ENCODE measurements around the gene CTNNA3.

The CTNNA3 gene

DNA sequence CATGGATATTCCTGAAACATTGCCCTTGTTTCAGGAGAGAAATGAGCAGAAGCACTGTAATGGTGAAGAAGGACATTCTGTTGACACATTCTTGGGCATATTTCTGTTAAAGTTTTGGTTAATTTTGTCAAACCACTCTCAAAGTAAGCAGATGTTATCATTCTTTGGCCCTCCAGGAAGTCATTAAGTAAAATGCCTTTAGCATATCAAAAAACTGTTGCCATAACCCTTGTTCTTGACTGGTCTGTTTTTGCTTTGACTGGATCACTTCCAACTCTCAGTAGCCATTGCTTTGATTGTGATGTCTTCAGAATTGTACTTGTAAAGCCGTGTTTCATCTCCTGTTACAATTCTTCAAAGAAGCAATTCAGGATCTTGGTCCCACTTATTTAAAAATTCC is 1174.5 kb downstream of the CTNNA3 start:
- H3K36me3 ChIP-seq (replicated peaks), result no peaks in the 10 kb centered on the region
- no peaks in the 10 kb centered on the region for H3K4me1 ChIP-seq
- no peaks in the 10 kb centered on the region for H3K9me3 ChIP-seq
- no peak overlapping the region for H3K4me3 ChIP-seq
- in situ Hi-C loops (cut with MboI; ENCODE audit: low sequenced_read_pairs), result no loop called here
- H3K27me3 ChIP-seq (ENCODE audit: low read depth), result no peaks in the 10 kb centered on the region
- no peak for DNase-seq (ENCODE audit: low spot score in 2 of 2)

DNA sequence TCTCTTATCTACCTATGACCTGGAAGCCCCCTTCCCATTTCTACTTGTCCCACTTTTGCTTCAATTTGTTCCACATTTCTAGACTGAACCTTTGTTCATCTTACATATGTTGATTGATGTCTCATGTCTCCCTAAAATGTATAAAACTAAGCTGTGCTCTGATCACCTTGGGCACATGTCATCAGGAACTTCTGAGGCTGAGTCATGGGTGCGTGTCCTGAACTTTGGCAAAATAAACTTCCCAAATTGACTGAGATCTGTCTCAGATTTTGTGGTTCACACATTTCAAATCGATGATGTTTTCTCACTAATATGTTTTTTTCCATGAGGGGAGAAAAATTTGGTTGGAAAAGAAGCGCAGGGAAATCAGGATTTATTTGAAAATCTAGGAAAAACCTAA is 1176.4 kb downstream of the CTNNA3 start:
- Histone ChIP-seq H3K4me3 (no peak overlapping the region), H3K36me3 (replicated peaks) (no peaks in the 10 kb centered on the region), H3K4me1 (no peaks in the 10 kb centered on the region), H3K9me3 (no peaks in the 10 kb centered on the region), H3K27me3 (ENCODE audit: low read depth) (no peaks in the 10 kb centered on the region)
- no peak for DNase-seq (ENCODE audit: low spot score in 2 of 2)
- in situ Hi-C loops (cut with MboI; ENCODE audit: low sequenced_read_pairs), result no loop called here

DNA sequence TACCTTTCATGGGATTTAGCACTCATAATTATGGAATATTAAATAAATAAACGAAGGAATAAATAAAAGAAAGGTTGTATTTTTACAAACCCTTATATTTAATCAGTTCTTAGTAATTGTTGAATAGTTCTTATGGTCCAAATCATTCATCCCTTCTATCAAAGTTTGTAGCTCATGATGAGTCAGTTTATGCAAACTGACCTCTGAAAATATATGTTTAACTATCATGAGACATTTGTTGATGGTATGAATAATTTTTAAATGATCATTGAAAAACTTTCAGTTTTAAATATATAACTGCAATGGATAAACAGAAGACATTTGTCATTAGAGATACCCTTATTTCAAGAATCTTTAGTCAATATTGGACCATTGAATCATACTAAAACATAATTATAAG is 1181.3 kb downstream of the CTNNA3 start:
- DNase-seq (ENCODE audit: low spot score in 2 of 2), result no peak
- Histone ChIP-seq H3K36me3 (replicated peaks) (no peaks in the 10 kb centered on the region), H3K27me3 (ENCODE audit: low read depth) (no peaks in the 10 kb centered on the region), H3K9me3 (no peaks in the 10 kb centered on the region), H3K4me3 (no peak overlapping the region), H3K4me1 (no peaks in the 10 kb centered on the region)
- in situ Hi-C loops (cut with MboI; ENCODE audit: low sequenced_read_pairs), result no loop called here

DNA sequence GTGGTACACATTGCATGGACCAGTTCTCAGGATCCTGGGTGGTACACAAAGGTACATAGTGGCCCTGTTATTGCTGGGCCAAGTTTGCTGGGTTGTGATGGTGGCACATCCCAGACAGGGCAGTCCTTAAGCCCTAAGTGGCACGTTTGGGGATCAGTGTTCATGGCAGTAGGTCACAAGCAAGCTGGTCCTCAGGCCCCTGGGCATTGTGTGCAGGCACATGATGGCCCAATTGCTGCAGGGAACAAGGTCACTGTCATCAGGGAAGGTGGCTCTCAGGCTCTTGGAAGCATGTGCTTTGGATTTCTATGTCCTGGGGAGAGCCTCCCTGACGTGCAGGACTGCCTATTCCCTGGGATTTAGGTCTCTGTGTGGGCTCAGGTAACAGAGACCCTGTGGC is 1182.5 kb downstream of the CTNNA3 start:
- no peak for DNase-seq (ENCODE audit: low spot score in 2 of 2)
- in situ Hi-C loops (cut with MboI; ENCODE audit: low sequenced_read_pairs), result no loop called here
- Histone ChIP-seq H3K36me3 (replicated peaks) (no peaks in the 10 kb centered on the region), H3K9me3 (no peaks in the 10 kb centered on the region), H3K27me3 (ENCODE audit: low read depth) (no peaks in the 10 kb centered on the region), H3K4me1 (no peaks in the 10 kb centered on the region), H3K4me3 (no peak overlapping the region)

DNA sequence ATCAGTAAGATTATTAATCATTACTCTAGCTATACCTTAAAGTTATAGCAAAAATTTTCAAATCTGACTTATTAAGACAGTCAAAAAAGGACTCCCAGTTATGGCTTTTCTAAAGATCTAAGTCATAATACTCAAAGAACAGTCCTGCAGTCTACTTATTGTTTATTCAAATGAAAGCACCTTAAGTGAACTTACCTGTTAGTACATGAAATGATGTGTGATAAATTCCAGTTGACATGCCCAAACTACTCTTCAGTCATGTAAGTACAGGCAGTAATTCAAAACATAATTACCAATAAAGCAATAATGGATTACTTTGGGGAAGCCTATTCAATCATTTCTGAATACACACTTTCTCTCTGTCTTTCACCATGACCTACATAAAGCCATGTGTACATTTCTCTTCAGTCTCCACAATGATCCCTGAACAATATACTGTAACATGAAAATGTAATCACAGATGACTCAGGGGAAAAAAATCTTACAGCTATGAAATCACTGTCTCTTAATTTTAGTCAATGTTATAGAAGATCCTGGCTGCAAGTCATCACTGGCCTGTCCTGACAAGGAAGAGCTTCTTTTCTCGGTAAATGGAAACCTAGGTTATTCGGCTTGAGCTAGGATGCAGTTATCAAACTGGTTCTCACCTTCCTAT is 1190.9 kb downstream of the CTNNA3 start:
- H3K9me3 ChIP-seq, result no peaks in the 10 kb centered on the region
- no peaks in the 10 kb centered on the region for H3K36me3 ChIP-seq (replicated peaks)
- no peaks in the 10 kb centered on the region for H3K27me3 ChIP-seq (ENCODE audit: low read depth)
- no peaks in the 10 kb centered on the region for H3K4me1 ChIP-seq
- H3K4me3 ChIP-seq, result no peak overlapping the region
- no peak for DNase-seq (ENCODE audit: low spot score in 2 of 2)
- in situ Hi-C loops (cut with MboI; ENCODE audit: low sequenced_read_pairs), result no loop called here

DNA sequence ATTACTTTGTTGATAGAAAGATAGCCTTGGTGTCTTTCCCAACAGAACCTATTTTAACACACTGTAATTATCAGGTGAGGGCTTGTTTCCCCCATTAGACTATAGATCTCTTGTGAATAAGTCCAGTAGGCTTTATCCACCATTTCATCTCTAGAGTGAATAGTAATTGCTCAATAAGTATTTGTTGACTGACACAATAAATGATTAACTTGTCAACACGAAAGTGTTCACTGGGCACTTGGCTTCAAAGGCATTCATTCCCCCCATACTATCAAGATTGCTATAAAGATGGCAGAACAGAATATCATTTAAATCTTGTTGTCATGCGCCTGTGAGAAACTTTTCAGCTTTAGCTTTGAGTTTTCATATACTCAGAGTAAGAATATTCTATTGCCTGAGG is 1194.6 kb downstream of the CTNNA3 start:
- in situ Hi-C loops (cut with MboI; ENCODE audit: low sequenced_read_pairs), result no loop called here
- H3K27me3 ChIP-seq (ENCODE audit: low read depth), result no peaks in the 10 kb centered on the region
- DNase-seq (ENCODE audit: low spot score in 2 of 2), result no peak
- no peaks in the 10 kb centered on the region for H3K36me3 ChIP-seq (replicated peaks)
- H3K4me1 ChIP-seq, result no peaks in the 10 kb centered on the region
- H3K9me3 ChIP-seq, result no peaks in the 10 kb centered on the region
- no peak overlapping the region for H3K4me3 ChIP-seq

DNA sequence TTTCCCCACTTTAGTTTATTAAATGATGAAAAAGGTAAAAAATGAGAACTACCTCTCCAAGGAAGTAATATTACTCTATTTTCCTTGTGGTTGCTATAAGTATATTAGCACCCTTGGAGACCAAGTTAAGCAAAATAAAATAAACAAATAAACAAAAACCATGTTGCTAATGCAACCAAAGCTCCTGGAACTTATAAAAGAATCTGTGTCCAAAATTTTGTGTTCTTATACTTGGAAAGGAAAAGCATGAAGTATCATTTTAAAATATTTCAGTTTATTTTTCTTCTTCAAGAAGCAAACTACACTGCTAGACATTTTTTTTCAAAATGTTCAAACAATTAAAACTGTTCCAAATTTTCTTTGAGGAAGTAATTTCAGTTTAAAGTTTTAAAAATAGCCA is 1212.0 kb downstream of the CTNNA3 start:
- no peak for DNase-seq (ENCODE audit: low spot score in 2 of 2)
- no peak overlapping the region for H3K4me3 ChIP-seq
- in situ Hi-C loops (cut with MboI; ENCODE audit: low sequenced_read_pairs), result no loop called here
- H3K27me3 ChIP-seq (ENCODE audit: low read depth), result no peaks in the 10 kb centered on the region
- H3K9me3 ChIP-seq, result no peaks in the 10 kb centered on the region
- H3K4me1 ChIP-seq, result no peaks in the 10 kb centered on the region
- H3K36me3 ChIP-seq (replicated peaks), result no peaks in the 10 kb centered on the region

DNA sequence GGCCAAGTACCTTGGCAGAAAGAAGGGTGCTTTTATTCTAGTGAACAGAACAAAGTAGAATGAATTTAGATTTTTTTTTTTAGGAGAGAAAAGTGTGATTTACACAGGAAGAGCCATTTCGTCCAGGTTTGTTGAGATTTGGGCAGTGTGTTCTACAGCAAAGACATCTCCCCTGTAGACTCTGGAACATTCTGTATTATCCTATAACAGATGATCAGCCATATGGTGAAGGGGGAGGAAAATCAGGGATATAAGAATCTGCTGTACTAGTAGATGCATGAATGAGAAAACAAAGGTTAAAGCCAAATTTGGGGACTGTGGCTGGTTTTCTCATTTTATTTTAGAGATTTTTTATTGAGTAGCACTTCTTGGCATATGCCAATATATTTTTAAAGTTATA is 1223.8 kb downstream of the CTNNA3 start:
- no peaks in the 10 kb centered on the region for H3K36me3 ChIP-seq (replicated peaks)
- no peak overlapping the region for H3K4me3 ChIP-seq
- in situ Hi-C loops (cut with MboI; ENCODE audit: low sequenced_read_pairs), result no loop called here
- no peaks in the 10 kb centered on the region for H3K27me3 ChIP-seq (ENCODE audit: low read depth)
- H3K4me1 ChIP-seq, result no peaks in the 10 kb centered on the region
- H3K9me3 ChIP-seq, result no peaks in the 10 kb centered on the region
- DNase-seq (ENCODE audit: low spot score in 2 of 2), result no peak

DNA sequence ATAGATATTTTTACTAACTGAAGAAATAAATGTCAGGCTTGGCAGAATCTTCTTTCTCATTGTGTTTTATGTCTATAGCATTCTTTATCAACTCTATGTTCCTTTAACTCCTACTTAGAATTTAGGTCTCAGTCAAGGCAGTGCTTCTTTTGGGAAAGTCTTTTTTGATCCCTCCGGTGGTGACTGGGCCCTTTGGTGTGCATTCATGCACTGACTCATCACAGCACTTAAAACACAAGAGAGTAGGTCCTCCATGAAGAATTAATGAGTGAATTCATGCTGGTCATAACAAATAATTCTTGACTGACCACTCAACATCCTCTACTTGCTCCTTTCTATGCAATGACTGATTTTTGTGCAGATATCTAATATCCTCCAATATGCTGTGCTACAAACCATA is 1229.0 kb downstream of the CTNNA3 start:
- Histone ChIP-seq H3K27me3 (ENCODE audit: low read depth) (no peaks in the 10 kb centered on the region), H3K9me3 (no peaks in the 10 kb centered on the region), H3K36me3 (replicated peaks) (no peaks in the 10 kb centered on the region), H3K4me3 (no peak overlapping the region), H3K4me1 (no peaks in the 10 kb centered on the region)
- no peak for DNase-seq (ENCODE audit: low spot score in 2 of 2)
- in situ Hi-C loops (cut with MboI; ENCODE audit: low sequenced_read_pairs), result no loop called here

DNA sequence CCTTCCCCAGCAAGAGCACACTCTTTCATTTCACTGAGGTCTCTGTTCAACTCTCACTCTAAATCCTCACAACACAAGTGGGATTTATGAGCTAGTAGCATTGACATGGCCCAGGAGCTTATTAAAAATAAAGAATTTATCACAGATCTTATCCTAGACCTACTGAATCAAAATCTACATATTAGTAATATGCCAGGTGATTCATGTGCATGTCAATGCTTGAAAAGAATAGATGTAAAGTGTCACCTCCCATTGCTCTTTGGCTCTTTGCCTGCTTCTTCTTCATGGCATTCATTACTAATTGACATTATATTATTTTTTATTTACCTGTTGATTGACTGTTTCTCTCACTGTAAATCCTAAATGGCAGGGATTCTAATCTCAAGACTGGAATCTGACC is 1229.4 kb downstream of the CTNNA3 start:
- Histone ChIP-seq H3K9me3 (no peaks in the 10 kb centered on the region), H3K27me3 (ENCODE audit: low read depth) (no peaks in the 10 kb centered on the region), H3K4me1 (no peaks in the 10 kb centered on the region), H3K4me3 (no peak overlapping the region), H3K36me3 (replicated peaks) (no peaks in the 10 kb centered on the region)
- in situ Hi-C loops (cut with MboI; ENCODE audit: low sequenced_read_pairs), result no loop called here
- DNase-seq (ENCODE audit: low spot score in 2 of 2), result no peak

DNA sequence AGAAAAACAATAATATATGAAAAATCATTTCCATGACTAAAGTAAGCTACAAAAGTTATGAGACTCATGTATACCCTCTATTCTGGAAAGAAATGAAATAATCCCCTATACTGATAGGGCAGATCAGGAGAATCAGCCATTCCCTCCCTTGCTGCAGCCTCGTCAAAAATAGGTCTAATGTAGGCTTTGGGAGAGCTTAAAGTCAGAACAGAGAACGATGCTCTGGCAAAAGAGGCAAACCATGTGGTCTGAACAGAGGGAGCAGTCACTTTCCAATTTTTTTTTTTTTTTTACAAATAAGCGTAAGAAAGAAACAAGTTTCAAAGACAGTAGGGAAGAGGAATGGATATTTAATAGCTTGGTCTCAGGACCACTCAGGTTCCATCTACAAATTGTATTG is 1232.4 kb downstream of the CTNNA3 start:
- H3K36me3 ChIP-seq (replicated peaks), result no peaks in the 10 kb centered on the region
- H3K4me1 ChIP-seq, result no peaks in the 10 kb centered on the region
- no peak overlapping the region for H3K4me3 ChIP-seq
- H3K27me3 ChIP-seq (ENCODE audit: low read depth), result no peaks in the 10 kb centered on the region
- H3K9me3 ChIP-seq, result no peaks in the 10 kb centered on the region
- no peak for DNase-seq (ENCODE audit: low spot score in 2 of 2)
- in situ Hi-C loops (cut with MboI; ENCODE audit: low sequenced_read_pairs), result no loop called here

DNA sequence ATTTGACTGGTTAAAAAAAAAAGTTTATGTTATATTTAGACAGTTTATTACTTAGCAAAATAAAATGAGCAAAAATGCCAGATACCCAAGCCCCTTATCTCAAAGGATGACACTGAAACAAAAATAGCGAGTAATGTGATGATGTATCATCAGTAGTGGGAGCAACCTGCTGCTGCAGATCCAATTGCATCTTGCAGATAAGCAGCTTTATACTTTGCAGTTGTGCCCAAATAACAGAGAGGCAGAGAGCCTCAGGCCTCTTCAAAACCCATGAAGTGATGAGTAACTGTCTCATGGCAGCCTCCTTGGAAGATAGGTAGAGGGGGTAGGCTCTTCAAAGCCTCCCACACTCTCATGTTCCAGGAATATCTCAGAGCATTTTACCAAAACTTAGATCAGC is 1238.4 kb downstream of the CTNNA3 start:
- H3K9me3 ChIP-seq, result no peaks in the 10 kb centered on the region; the same call in 1 of the 2 replicates
- H3K27me3 ChIP-seq (ENCODE audit: low read depth), result no peaks in the 10 kb centered on the region
- no peak overlapping the region for H3K4me3 ChIP-seq
- peaks cover 5% of the 10 kb centered on the region; the same call in 1 of the 2 replicates for H3K4me1 ChIP-seq
- no peak for DNase-seq (ENCODE audit: low spot score in 2 of 2)
- in situ Hi-C loops (cut with MboI; ENCODE audit: low sequenced_read_pairs), result no loop called here
- H3K36me3 ChIP-seq (replicated peaks), result no peaks in the 10 kb centered on the region

DNA sequence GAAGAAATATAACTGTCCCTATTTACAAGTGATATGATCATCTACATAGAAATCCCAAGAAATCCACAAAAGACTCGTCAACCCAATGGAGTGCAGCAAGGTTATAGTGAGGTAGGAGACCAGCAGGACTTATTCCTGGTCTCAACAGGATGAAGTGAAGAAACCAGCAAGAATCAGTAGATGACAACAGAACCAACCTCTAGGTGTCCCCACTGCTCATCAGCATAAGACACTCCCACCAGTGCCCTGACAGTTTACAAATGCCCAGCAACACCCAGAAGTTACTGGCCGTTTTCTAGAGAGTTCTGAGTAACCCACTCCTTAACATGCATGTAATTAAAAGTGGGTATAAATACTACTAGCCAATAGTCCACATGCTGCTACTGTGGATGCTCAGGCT is 1240.7 kb downstream of the CTNNA3 start:
- H3K27me3 ChIP-seq (ENCODE audit: low read depth), result no peaks in the 10 kb centered on the region
- H3K4me1 ChIP-seq, result peaks cover 5% of the 10 kb centered on the region; the same call in 1 of the 2 replicates
- H3K4me3 ChIP-seq, result no peak overlapping the region
- in situ Hi-C loops (cut with MboI; ENCODE audit: low sequenced_read_pairs), result no loop called here
- H3K9me3 ChIP-seq, result no peaks in the 10 kb centered on the region; the same call in 1 of the 2 replicates
- peak in 1 of 2 experiments; percentile 22 for DNase-seq (ENCODE audit: low spot score in 2 of 2)
- H3K36me3 ChIP-seq (replicated peaks), result no peaks in the 10 kb centered on the region

DNA sequence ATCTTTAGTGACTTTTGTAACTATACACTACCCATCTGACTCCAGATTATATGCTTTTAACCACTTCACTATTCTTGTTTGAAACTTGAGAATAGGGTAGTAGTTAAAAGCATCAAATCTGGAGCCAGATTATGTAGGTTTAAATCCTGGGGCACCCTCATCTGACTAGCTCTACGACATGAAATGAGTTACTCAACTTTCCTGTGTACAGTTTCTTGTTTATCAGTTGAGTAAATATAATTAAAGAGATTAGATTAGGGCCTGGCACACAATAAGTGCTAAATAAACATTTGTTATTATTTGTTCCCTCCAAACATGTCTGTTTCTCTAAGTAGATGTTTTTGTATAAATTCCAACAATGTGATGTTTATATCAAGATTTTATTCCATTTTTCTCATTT is 1255.4 kb downstream of the CTNNA3 start:
- DNase-seq (ENCODE audit: low spot score in 2 of 2), result no peak
- in situ Hi-C loops (cut with MboI; ENCODE audit: low sequenced_read_pairs), result no loop called here
- Histone ChIP-seq H3K9me3 (no peaks in the 10 kb centered on the region; the same call in 1 of the 2 replicates), H3K4me1 (no peaks in the 10 kb centered on the region), H3K27me3 (ENCODE audit: low read depth) (no peaks in the 10 kb centered on the region), H3K4me3 (no peak overlapping the region), H3K36me3 (replicated peaks) (no peaks in the 10 kb centered on the region)

DNA sequence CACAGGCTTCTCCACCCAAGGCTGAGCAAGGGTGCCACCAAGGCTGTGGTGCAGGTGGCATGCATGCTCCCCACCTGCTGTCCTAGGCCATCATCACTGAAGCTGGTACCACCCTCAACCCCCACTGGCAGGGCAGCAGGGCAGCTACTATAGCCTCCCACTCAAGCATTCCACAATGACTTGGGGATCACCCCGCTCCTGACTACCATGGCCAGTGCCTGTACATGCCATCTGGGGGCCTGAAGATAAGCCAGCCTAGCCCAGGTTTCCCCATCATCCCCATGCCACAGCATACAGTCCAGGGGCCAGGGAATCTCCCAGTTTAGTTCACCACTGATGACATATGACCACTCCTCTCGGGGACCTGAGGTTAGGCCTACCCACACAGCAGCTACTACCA is 1281.1 kb downstream of the CTNNA3 start:
- in situ Hi-C loops (cut with MboI; ENCODE audit: low sequenced_read_pairs), result no loop called here
- Histone ChIP-seq H3K9me3 (no peaks in the 10 kb centered on the region), H3K27me3 (ENCODE audit: low read depth) (no peaks in the 10 kb centered on the region), H3K4me3 (no peak overlapping the region), H3K36me3 (replicated peaks) (no peaks in the 10 kb centered on the region), H3K4me1 (no peaks in the 10 kb centered on the region)
- no peak for DNase-seq (ENCODE audit: low spot score in 2 of 2)

All from HAP-1 (cell line).